Thoracic aorta (tissue), 2 donors: ENCODE measurements around the gene NCKAP5. TPM values are rescaled to one million over a fixed set of nuclear protein-coding genes. Genes with fewer than 3 reads are reported as not detected.

ENCODE experiments used
- ATAC-seq: fragments of 150-250 bp; one replicate; pipeline ENCODE4 v1.8.0; 2017; ENCODE audit warnings: low read depth; ENCODE audit not compliant: insufficient number of reproducible peaks, low FRiP score
- DNase-seq: peaks from one replicate; pipeline ENCODE4 v3.0.0-alpha.2; 2020; ENCODE audit warnings: low spot score
- H3K27ac ChIP-seq, 2 donors: fragments of 200-600 bp; sonication (generic); 1 replicate in 1 of 2; 2 replicates in 1 of 2; pipeline ENCODE4 v1.5.1; 2016; ENCODE audit warnings: mild to moderate bottlenecking in 2 of 2, moderate library complexity in 2 of 2
- H3K27me3 ChIP-seq: fragments of 200-600 bp; sonication (generic); replicated peaks from 2 replicates; pipeline ENCODE4 v1.6.0; 2016; ENCODE audit warnings: mild to moderate bottlenecking; ENCODE audit not compliant: insufficient read depth
- H3K36me3 ChIP-seq: fragments of 200-600 bp; sonication (generic); one replicate; pipeline ENCODE4 v1.5.1; 2016
- H3K4me1 ChIP-seq, 2 donors: fragments of 200-600 bp; sonication (generic); 1 replicate in 1 of 2; 2 replicates in 1 of 2; pipeline versions ENCODE4 v1.5.1 to v1.6.0; 2016; ENCODE audit warnings: low read depth in 2 of 2, mild to moderate bottlenecking in 1 of 2; ENCODE audit not compliant: control insufficient read depth in 1 of 2
- H3K4me3 ChIP-seq: fragments of 200-600 bp; sonication (generic); 2 replicates; pipeline ENCODE4 v1.5.1; 2016; ENCODE audit warnings: mild to moderate bottlenecking
- H3K9me3 ChIP-seq: fragments of 200-600 bp; sonication (generic); 2 replicates; pipeline ENCODE4 v1.5.1; 2016
- total RNA-seq, 2 donors: library from RNA; depleted of rRNA; stranded (reverse); fragments of >200 nt; gene quantifications; one replicate each; pipeline versions ENCODE4 v1.1.0 to v1.2.3, GENCODE V29; 2016
- TF ChIP-seq, protein P1 (sequence below): fragments of 200-600 bp; sonication (generic); IDR thresholded peaks from one replicate; pipeline ENCODE4 v1.5.1; 2019; ENCODE audit warnings: antibody characterized with exemption

Gene NCKAP5
- total RNA-seq, 2 donors from 2014 or later, result 1.2 to 1.9 TPM

GRCh38 chr2:132656266-132656975 lies 911.8 kb downstream of the NCKAP5 start:
- Histone ChIP-seq H3K9me3 (no peaks in the 10 kb centered on the region), H3K4me1 (no peaks in the 10 kb centered on the region), H3K36me3 (no peaks in the 10 kb centered on the region), H3K27me3 (no peaks in the 10 kb centered on the region), H3K27ac (no peak overlapping the region), H3K4me3 (no peak overlapping the region)
- TF ChIP-seq, protein P1, sequence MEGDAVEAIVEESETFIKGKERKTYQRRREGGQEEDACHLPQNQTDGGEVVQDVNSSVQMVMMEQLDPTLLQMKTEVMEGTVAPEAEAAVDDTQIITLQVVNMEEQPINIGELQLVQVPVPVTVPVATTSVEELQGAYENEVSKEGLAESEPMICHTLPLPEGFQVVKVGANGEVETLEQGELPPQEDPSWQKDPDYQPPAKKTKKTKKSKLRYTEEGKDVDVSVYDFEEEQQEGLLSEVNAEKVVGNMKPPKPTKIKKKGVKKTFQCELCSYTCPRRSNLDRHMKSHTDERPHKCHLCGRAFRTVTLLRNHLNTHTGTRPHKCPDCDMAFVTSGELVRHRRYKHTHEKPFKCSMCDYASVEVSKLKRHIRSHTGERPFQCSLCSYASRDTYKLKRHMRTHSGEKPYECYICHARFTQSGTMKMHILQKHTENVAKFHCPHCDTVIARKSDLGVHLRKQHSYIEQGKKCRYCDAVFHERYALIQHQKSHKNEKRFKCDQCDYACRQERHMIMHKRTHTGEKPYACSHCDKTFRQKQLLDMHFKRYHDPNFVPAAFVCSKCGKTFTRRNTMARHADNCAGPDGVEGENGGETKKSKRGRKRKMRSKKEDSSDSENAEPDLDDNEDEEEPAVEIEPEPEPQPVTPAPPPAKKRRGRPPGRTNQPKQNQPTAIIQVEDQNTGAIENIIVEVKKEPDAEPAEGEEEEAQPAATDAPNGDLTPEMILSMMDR, result no peak
- ATAC-seq (no peak), DNase-seq (no peak)

GRCh38 chr2:132654968-132655367 lies 913.3 kb downstream of the NCKAP5 start:
- ATAC-seq (no peak), DNase-seq (no peak)
- TF ChIP-seq, protein P1, result no peak
- Histone ChIP-seq H3K27me3 (no peaks in the 10 kb centered on the region), H3K36me3 (no peaks in the 10 kb centered on the region), H3K9me3 (no peaks in the 10 kb centered on the region), H3K27ac (no peak overlapping the region), H3K4me3 (no peak overlapping the region), H3K4me1 (no peaks in the 10 kb centered on the region)

GRCh38 chr2:132654335-132654734 lies 913.9 kb downstream of the NCKAP5 start:
- H3K4me1 ChIP-seq, result no peaks in the 10 kb centered on the region
- DNase-seq (no peak), ATAC-seq (no peak)
- TF ChIP-seq, protein P1, result no peak
- no peaks in the 10 kb centered on the region for H3K36me3 ChIP-seq
- no peaks in the 10 kb centered on the region for H3K27me3 ChIP-seq
- H3K9me3 ChIP-seq, result no peaks in the 10 kb centered on the region
- H3K27ac ChIP-seq, result no peak overlapping the region
- no peak overlapping the region for H3K4me3 ChIP-seq

GRCh38 chr2:132652474-132652873 lies 915.8 kb downstream of the NCKAP5 start:
- no peaks in the 10 kb centered on the region for H3K4me1 ChIP-seq
- TF ChIP-seq, protein P1, result no peak
- H3K4me3 ChIP-seq, result no peak overlapping the region
- no peaks in the 10 kb centered on the region for H3K36me3 ChIP-seq
- H3K27me3 ChIP-seq, result no peaks in the 10 kb centered on the region
- ATAC-seq, result no peak
- H3K27ac ChIP-seq, result no peak overlapping the region
- no peaks in the 10 kb centered on the region for H3K9me3 ChIP-seq
- DNase-seq, result no peak

GRCh38 chr2:132651115-132652045 lies 916.9 kb downstream of the NCKAP5 start:
- Histone ChIP-seq H3K36me3 (no peaks in the 10 kb centered on the region), H3K27me3 (no peaks in the 10 kb centered on the region), H3K4me3 (no peak overlapping the region), H3K9me3 (no peaks in the 10 kb centered on the region), H3K4me1 (no peaks in the 10 kb centered on the region), H3K27ac (no peak overlapping the region)
- ATAC-seq, result no peak
- no peak for DNase-seq
- TF ChIP-seq, protein P1, result no peak
